ENCODE results near the gene ZMAT2. TPM values are rescaled to one million over a fixed set of nuclear protein-coding genes. Genes with fewer than 3 reads are reported as not detected.
"Not testable (repeated sequence)": the region's sequence is repeated elsewhere in the genome, so short reads cannot be mapped to it uniquely, and the experiment has no call there.

Gene ZMAT2
- total RNA-seq, 1 experiment from 2014 or later: 62.2 TPM

DNA sequence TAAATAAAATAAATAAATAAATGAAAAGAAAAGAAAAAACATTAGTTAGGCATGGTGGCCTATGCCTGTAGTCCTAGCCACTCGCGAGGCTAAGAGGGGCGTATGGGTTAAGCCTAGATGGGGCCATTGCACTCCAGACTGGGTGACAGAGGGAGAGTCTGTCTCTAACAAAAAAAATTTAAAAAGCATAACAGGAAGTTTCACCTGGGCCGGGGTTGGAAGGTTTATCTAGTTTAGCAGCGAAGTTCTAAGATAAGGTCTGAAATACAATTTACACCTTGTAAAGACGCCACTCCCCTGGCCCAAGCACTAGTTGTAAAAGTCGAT, 18.0 kb downstream of the ZMAT2 start:
- H3K27ac ChIP-seq (ENCODE audit: low read length): peak overlapping the region; percentile 83

DNA sequence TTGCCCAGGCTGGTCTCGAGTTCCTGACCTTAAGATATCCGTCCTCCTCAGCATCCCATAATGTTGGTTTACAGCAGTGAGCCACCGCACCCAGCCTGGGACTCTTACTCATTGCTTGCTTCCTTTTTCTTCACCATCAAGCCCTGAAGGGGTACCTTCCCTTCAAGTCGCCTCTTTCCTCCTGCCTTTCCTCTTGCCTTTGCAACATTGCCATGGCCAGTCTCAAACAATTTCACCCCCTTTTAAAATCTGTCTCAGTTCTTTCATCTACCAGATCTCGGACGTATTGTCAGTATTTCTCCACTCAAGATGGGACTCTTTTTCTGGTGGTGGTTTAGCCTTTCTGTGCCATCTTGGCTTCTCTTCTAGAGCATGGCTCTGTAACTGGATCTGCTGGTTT, 20.5 kb downstream of the ZMAT2 start:
- BruUV-seq (replicated peaks); in situ Hi-C loops (cut with HindIII; ENCODE audit: low pct_unique_long_range_greater_than_20kb, low sequenced_read_pairs); H3K9me3 ChIP-seq (ENCODE audit: control insufficient read depth, insufficient read depth, low read depth, low read length); H3K27me3 ChIP-seq (ENCODE audit: control insufficient read depth, insufficient read depth, low read length); ATAC-seq; H3K36me3 ChIP-seq (ENCODE audit: control insufficient read depth, insufficient read depth, low read length); intact Hi-C loops (cut with micrococcal nuclease; ENCODE audit: unreplicated experiment); DNase-seq (ENCODE audit: low read depth, low spot score); H3K27ac ChIP-seq (ENCODE audit: low read length); H3K4me1 ChIP-seq (ENCODE audit: control insufficient read depth, insufficient read depth, low read length): not testable (repeated sequence)
- CTCF ChIA-PET: interaction anchor here (0.7 kb wide), 1 partner anchor 120 kb away, joined by 5 read pairs; no protein-coding TSS in a partner anchor
- H3K4me3 ChIP-seq (ENCODE audit: low read depth in 2 of 2, low read length in 2 of 2): peak overlapping the region; percentile 55 to 72
- POLR2A ChIA-PET: interaction anchor here (0.7 to 1.5 kb wide), 2 partner anchors 10 to 149 kb away, joined by 5 to 10 read pairs; no protein-coding TSS in a partner anchor

More for the DNA sequence above, 18.0 kb downstream of the ZMAT2 start:
- Histone ChIP-seq H3K36me3 (ENCODE audit: control insufficient read depth, insufficient read depth, low read length) (no peaks in the 10 kb centered on the region), H3K9me3 (ENCODE audit: control insufficient read depth, insufficient read depth, low read depth, low read length) (no peaks in the 10 kb centered on the region), H3K27me3 (ENCODE audit: control insufficient read depth, insufficient read depth, low read length) (no peaks in the 10 kb centered on the region), H3K4me1 (ENCODE audit: control insufficient read depth, insufficient read depth, low read length) (0 out of 2 replicates have a peak, but pooled peaks cover 2% of the 10 kb centered on the region), H3K4me3 (ENCODE audit: low read depth in 2 of 2, low read length in 2 of 2) (peak overlapping the region; percentile 55 to 72)
- in situ Hi-C loops (cut with HindIII; ENCODE audit: low pct_unique_long_range_greater_than_20kb, low sequenced_read_pairs) (no loop called here), intact Hi-C loops (cut with micrococcal nuclease; ENCODE audit: unreplicated experiment) (loop anchor here (10.0 kb wide), 1 partner anchor 143 kb away; no protein-coding TSS in a partner anchor)
- no peak; the same call in 1 of the 2 replicates for ATAC-seq
- CTCF ChIA-PET: interaction anchor here (0.5 kb wide), 1 partner anchor 8 kb away, joined by 4 read pairs; no protein-coding TSS in a partner anchor
- TF ChIP-seq, protein P1, sequence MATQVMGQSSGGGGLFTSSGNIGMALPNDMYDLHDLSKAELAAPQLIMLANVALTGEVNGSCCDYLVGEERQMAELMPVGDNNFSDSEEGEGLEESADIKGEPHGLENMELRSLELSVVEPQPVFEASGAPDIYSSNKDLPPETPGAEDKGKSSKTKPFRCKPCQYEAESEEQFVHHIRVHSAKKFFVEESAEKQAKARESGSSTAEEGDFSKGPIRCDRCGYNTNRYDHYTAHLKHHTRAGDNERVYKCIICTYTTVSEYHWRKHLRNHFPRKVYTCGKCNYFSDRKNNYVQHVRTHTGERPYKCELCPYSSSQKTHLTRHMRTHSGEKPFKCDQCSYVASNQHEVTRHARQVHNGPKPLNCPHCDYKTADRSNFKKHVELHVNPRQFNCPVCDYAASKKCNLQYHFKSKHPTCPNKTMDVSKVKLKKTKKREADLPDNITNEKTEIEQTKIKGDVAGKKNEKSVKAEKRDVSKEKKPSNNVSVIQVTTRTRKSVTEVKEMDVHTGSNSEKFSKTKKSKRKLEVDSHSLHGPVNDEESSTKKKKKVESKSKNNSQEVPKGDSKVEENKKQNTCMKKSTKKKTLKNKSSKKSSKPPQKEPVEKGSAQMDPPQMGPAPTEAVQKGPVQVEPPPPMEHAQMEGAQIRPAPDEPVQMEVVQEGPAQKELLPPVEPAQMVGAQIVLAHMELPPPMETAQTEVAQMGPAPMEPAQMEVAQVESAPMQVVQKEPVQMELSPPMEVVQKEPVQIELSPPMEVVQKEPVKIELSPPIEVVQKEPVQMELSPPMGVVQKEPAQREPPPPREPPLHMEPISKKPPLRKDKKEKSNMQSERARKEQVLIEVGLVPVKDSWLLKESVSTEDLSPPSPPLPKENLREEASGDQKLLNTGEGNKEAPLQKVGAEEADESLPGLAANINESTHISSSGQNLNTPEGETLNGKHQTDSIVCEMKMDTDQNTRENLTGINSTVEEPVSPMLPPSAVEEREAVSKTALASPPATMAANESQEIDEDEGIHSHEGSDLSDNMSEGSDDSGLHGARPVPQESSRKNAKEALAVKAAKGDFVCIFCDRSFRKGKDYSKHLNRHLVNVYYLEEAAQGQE (IDR thresholded peaks at IDR 0.05; ENCODE audit: insufficient read depth in 1 of 2, low read depth in 2 of 2, low read length in 1 of 2): no peak
- TF ChIP-seq SIN3A (IDR thresholded peaks at IDR 0.05; ENCODE audit: borderline replicate concordance, insufficient read depth, low read depth, low read length): no peak
- TF ChIP-seq, protein P2, sequence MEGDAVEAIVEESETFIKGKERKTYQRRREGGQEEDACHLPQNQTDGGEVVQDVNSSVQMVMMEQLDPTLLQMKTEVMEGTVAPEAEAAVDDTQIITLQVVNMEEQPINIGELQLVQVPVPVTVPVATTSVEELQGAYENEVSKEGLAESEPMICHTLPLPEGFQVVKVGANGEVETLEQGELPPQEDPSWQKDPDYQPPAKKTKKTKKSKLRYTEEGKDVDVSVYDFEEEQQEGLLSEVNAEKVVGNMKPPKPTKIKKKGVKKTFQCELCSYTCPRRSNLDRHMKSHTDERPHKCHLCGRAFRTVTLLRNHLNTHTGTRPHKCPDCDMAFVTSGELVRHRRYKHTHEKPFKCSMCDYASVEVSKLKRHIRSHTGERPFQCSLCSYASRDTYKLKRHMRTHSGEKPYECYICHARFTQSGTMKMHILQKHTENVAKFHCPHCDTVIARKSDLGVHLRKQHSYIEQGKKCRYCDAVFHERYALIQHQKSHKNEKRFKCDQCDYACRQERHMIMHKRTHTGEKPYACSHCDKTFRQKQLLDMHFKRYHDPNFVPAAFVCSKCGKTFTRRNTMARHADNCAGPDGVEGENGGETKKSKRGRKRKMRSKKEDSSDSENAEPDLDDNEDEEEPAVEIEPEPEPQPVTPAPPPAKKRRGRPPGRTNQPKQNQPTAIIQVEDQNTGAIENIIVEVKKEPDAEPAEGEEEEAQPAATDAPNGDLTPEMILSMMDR (IDR thresholded peaks at IDR 0.05): no peak
- TF ChIP-seq POLR2AphosphoS5 (IDR thresholded peaks at IDR 0.05; ENCODE audit: low read depth, low read length): no peak
- no peak for TF ChIP-seq TCF7L2 (IDR thresholded peaks at IDR 0.05; ENCODE audit: low read depth, low read length)
- POLR2A ChIA-PET: interaction anchor here (0.5 to 0.9 kb wide), 3 partner anchors 16 to 154 kb away, joined by 3 to 4 read pairs (median 4); partner anchors contain the start of gene ZMAT2
- no TSS peak for BruUV-seq (replicated peaks)
- DNase-seq (ENCODE audit: low read depth, low spot score): no peak

DNA sequence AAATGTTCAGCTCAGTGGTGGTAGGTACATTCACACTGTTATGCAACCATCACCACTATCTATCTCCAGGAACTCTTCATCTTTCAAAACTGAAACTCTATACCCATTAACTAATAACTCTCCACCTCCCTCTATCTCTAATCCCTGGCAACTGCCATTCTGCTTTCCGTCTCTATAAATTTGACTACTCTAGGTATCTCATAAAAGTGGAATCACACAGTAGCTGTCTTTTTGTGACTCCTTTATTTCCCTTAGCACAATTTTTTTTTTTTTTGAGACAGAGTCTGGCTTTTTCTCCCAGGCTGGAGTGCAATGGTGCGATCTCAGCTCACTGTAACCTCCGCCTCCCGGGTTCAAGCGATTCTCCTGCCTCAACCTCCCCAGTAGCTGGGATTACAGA, 21.1 kb downstream of the ZMAT2 start:
- H3K4me3 ChIP-seq (ENCODE audit: low read depth in 2 of 2, low read length in 2 of 2); in situ Hi-C loops (cut with HindIII; ENCODE audit: low pct_unique_long_range_greater_than_20kb, low sequenced_read_pairs); intact Hi-C loops (cut with micrococcal nuclease; ENCODE audit: unreplicated experiment); BruUV-seq (replicated peaks); H3K27me3 ChIP-seq (ENCODE audit: control insufficient read depth, insufficient read depth, low read length); H3K9me3 ChIP-seq (ENCODE audit: control insufficient read depth, insufficient read depth, low read depth, low read length); DNase-seq (ENCODE audit: low read depth, low spot score); H3K27ac ChIP-seq (ENCODE audit: low read length); H3K4me1 ChIP-seq (ENCODE audit: control insufficient read depth, insufficient read depth, low read length); ATAC-seq; H3K36me3 ChIP-seq (ENCODE audit: control insufficient read depth, insufficient read depth, low read length): not testable (repeated sequence)
- CTCF ChIA-PET: interaction anchor here (0.6 kb wide), 3 partner anchors 12 to 370 kb away, joined by 4 to 5 read pairs (median 4); no protein-coding TSS in a partner anchor
- POLR2A ChIA-PET: interaction anchor here (0.6 to 0.7 kb wide), 2 partner anchors 10 to 157 kb away, joined by 5 read pairs; partner anchors contain the start of gene APBB3

All from Panc1 (cell line).